GM12874 (cell line): Measurements from ENCODE around the gene SPATS2L.

Experiments used
- TF ChIP-seq, protein P1 (sequence below): IDR thresholded peaks from 2 replicates; pipeline ENCODE4 v1.5.1; 2011; ENCODE audit warnings: low read depth, mild to moderate bottlenecking, control low read depth, low read length, moderate library complexity; ENCODE audit not compliant: insufficient read depth

Gene SPATS2L

DNA sequence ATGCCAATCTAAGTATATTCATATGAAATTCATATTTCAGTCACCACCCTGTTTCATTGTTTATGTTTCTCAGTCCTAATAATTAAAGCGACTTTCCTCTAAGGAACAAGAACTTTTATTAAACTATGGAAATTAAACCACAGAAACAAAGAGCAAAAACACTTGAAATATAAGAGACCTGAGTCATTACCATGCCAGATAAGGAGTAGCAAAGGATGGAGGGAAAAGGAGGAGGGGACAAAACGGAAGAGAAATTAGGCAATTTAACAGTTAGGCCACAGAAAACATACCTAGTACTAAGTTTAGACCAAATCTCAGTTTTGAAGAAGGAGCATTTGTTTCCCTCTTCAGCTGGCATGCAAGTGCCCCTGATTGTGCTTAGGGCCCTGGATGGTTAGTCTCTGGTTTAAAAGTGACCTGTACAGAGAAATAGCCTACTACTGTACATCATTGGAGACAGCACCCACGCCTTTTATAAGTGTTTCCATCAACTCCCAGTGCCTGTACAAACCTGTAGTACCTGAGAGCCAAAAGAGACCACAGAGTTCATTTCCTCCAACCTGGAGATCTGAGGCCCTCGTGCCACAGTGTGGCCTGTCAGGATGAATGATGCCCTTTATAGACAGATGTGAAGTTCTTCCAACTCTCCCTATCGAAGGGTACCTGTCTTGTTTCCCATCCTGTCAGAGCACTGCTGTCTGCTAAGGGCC is 74.5 kb downstream of the SPATS2L start:
- TF ChIP-seq, protein P1, sequence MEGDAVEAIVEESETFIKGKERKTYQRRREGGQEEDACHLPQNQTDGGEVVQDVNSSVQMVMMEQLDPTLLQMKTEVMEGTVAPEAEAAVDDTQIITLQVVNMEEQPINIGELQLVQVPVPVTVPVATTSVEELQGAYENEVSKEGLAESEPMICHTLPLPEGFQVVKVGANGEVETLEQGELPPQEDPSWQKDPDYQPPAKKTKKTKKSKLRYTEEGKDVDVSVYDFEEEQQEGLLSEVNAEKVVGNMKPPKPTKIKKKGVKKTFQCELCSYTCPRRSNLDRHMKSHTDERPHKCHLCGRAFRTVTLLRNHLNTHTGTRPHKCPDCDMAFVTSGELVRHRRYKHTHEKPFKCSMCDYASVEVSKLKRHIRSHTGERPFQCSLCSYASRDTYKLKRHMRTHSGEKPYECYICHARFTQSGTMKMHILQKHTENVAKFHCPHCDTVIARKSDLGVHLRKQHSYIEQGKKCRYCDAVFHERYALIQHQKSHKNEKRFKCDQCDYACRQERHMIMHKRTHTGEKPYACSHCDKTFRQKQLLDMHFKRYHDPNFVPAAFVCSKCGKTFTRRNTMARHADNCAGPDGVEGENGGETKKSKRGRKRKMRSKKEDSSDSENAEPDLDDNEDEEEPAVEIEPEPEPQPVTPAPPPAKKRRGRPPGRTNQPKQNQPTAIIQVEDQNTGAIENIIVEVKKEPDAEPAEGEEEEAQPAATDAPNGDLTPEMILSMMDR: no peak

DNA sequence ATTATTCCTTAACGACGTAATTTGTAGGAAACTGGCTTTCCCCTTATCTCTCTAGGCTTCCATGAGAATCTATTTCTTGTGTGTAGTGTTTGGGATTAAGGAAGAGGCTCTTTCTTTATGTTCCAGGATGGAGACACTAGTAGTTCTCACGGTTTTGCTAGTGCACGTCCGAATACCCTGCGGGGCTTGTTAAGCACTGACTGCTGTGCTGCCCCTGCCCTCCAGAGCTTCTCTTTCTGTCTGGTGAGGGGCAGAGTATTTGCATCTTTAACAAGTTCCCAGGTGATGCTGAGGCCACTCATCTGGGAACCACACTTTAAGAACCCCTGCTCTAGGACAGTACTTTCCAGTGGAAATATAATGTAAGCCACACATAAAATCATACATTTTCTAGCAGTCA is 76.4 kb downstream of the SPATS2L start:
- TF ChIP-seq, protein P1: no peak

DNA sequence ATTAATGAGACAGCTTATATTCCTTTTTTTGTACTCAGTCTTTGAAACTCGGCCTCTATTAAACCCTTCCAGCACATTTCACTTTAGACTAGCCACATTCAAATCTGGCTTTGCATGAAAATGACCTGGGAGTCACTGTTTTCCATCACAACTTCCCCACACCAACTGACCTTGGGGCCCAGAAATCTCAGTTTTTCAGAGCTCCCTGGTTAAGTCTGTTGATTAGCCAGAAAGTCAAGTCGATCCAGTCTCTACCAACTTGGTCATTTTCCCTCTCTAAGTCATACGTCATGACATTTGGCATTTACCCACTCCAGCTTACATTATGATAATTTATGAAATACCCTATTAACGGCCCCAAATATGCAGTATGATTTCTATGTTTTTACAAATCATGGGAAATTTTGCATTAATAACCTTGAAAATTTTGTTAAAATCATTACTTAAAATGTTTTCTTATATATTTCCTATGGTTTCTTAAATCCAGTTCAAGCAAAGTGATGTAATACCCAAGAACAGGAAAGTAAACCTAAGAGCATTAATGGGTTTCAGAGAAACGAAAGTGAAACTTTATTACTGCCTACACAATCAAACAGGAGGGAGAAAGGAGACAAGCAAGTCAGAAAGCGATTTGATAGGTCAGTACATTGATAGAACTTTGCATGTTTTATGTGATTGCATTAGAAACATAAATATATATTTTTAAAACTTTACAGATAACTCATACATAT is 77.1 kb downstream of the SPATS2L start:
- TF ChIP-seq, protein P1: no peak

DNA sequence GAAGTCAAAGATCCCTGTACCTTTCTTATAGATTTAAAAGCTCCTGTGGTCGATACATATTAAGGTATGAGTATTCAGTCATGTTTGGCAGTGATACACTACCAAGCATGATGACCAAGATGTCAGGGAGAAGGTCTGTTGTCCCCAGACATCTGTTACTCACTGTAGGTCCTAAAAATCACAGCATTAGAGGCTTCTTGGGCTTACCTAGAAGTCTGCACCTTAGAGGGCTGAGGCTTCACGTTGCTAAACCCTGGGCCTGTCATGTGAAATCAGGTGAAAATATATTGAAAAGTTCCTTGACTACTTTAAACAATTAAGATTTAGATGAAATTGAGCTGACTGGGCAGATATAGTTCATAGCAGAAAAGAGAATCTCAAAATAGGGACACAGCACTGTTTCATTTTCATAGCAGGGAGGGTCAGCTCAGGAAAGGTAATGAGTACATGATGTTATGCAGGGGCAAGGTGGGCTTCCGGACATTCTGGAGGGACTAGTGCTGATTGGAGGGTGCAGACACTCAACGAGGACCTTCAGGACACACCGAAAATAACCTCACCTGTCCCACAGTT is 78.7 kb downstream of the SPATS2L start:
- TF ChIP-seq, protein P1: no peak

DNA sequence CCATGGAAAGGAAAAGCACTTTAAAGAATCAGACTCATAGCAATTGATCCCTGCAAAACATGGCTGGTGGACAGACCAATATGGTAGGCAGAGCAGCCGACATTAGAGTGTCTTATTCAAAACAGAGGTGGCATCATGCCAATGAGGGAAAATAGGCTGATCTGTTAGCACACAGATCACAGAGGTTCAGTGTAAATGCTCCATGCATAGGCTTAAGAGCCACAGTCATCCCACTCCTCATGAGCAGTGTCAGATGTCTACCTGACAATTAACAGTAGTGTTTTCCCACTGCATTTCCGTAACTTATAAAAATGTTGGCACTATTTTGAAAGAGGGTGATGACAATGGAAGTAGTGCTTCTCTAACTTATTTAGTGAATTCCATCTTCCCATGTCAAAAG is 86.7 kb downstream of the SPATS2L start:
- TF ChIP-seq, protein P1: no peak

DNA sequence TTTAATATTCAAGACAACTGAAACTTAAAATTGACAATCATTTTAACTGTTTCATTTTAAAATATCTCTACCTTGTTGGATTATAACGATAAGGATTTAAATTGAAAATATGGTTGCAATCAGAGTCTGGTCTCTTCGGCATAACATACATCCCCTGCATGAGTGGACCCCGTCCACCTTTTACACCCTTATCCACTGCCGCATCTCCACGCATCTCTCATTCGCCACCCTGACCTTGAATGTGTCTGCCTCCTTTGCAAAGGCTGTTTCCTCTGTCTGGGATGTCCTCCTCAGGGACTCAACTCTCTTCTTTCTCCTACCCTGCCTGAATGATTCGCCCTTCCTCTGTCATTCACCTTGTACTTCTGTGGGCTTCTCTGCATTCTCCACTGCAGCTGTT is 87.6 kb downstream of the SPATS2L start:
- TF ChIP-seq, protein P1: no peak

DNA sequence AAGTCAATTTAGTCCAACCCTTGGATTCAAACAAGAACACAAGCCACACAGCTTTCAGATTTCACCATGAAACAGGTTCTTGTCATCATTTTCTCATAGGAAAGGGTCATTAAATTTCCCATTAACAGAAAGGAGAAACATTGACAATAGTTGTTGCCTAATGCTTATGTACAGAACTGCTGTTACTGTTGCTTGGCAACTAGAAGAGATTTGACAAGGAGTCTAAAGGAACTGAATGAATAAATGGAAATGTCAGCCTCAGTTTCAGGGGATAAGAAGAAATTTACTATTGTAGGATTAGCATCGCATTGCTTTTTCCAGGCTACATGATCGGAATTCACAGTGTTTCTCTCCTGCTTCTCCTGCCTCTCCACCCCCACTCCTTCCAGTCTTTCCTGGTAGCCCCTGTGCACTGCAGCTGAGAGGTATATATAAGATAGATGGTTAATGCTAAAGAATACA is 90.3 kb downstream of the SPATS2L start:
- TF ChIP-seq, protein P1: no peak
